Keratinocyte (primary cell): ENCODE results near the gene IST1. TPM values are rescaled to one million over a fixed set of nuclear protein-coding genes. Genes with fewer than 3 reads are reported as not detected.

Experiments used
- DNase-seq: peaks from one replicate; pipeline ENCODE4 v3.0.0-alpha.2; 2011; ENCODE audit warnings: low read depth, missing footprints, low spot score
- FAIRE-seq: peaks from 2 replicates; lab custom pipeline; 2011; peaks lifted over from hg19 to GRCh38; lab: Jason Lieb, UNC
- H2AFZ ChIP-seq: 2 replicates; pipeline ENCODE4 v1.6.0; 2012; ENCODE audit warnings: low read length, control low read depth, inconsistent platforms; ENCODE audit not compliant: control insufficient read depth
- H3K27ac ChIP-seq: 2 replicates; pipeline ENCODE4 v1.5.1; 2011; ENCODE audit warnings: low read length; ENCODE audit not compliant: control insufficient read depth, insufficient read depth
- H3K27me3 ChIP-seq: 3 replicates; pipeline ENCODE4 v1.6.0; 2011; ENCODE audit warnings: low read length; ENCODE audit not compliant: control insufficient read depth, insufficient read depth; ENCODE audit errors: extremely low read depth
- H3K36me3 ChIP-seq, 2 experiments: 2 replicates in 1 of 2; 3 replicates in 1 of 2; pipeline ENCODE4 v1.5.1; 2011; ENCODE audit warnings: low read length in 2 of 2, mild to moderate bottlenecking in 1 of 2; ENCODE audit not compliant: control insufficient read depth in 2 of 2, insufficient read depth in 2 of 2; ENCODE audit errors: extremely low read depth in 1 of 2
- H3K4me1 ChIP-seq: 3 replicates; pipeline ENCODE4 v1.5.1; 2011; ENCODE audit warnings: low read length; ENCODE audit not compliant: control insufficient read depth, insufficient read depth; ENCODE audit errors: extremely low read depth
- H3K4me2 ChIP-seq: 3 replicates; pipeline ENCODE4 v1.6.0; 2011; ENCODE audit warnings: low read depth, low read length; ENCODE audit not compliant: control insufficient read depth, insufficient read depth; ENCODE audit errors: extremely low read depth
- H3K4me3 ChIP-seq, 3 experiments: fragments of 200-600 bp in 1 of 3; sonication (generic) in 1 of 3; 2 replicates in 2 of 3; 3 replicates in 1 of 3; pipeline ENCODE4 v1.5.1; 2011 to 2016; ENCODE audit warnings: low read length in 3 of 3, mild to moderate bottlenecking in 3 of 3, control low read depth in 2 of 3, inconsistent platforms in 1 of 3, low read depth in 1 of 3, mixed read lengths in 1 of 3, mixed run types in 1 of 3, moderate library complexity in 1 of 3; ENCODE audit not compliant: control insufficient read depth in 2 of 3, insufficient read depth in 2 of 3; ENCODE audit errors: extremely low read depth in 1 of 3
- H3K79me2 ChIP-seq: 2 replicates; pipeline ENCODE4 v1.6.0; 2012; ENCODE audit warnings: low read length; ENCODE audit not compliant: control insufficient read depth, insufficient read depth
- H3K9ac ChIP-seq: 3 replicates; pipeline ENCODE4 v1.6.0; 2011; ENCODE audit warnings: low read length; ENCODE audit not compliant: control insufficient read depth, insufficient read depth; ENCODE audit errors: extremely low read depth
- H3K9me1 ChIP-seq: 3 replicates; pipeline ENCODE4 v1.6.0; 2011; ENCODE audit warnings: low read length; ENCODE audit not compliant: control insufficient read depth, insufficient read depth; ENCODE audit errors: extremely low read depth
- H3K9me3 ChIP-seq: 2 replicates; pipeline ENCODE4 v1.5.1; 2012; ENCODE audit warnings: low read depth, low read length; ENCODE audit not compliant: control insufficient read depth
- H4K20me1 ChIP-seq: 3 replicates; pipeline ENCODE4 v1.6.0; 2011; ENCODE audit warnings: low read length; ENCODE audit not compliant: control insufficient read depth, insufficient read depth; ENCODE audit errors: extremely low read depth
- EZH2 ChIP-seq: IDR thresholded peaks from one replicate; pipeline ENCODE4 v1.6.1; 2012; ENCODE audit warnings: inconsistent platforms, mild to moderate bottlenecking, low read length, moderate library complexity
- dilution Hi-C: fragments of 300-500 bp; cut with MboI; formaldehyde crosslinking; loops from one replicate; pipeline ENCODE4 v1.7.0; 2020; ENCODE audit warnings: low sequenced_read_pairs; ENCODE audit not compliant: extremely low pct_ligation_motif_present
- polyA plus RNA-seq, 5 experiments: library from polyadenylated mRNA; depleted of rRNA in 3 of 5; stranded (reverse) in 3 of 5; stranded (forward) in 1 of 5; unstranded in 1 of 5; fragments of >200 nt; gene quantifications; 1 replicate in 1 of 5; 2 replicates in 3 of 5; 3 replicates in 1 of 5; pipeline versions ENCODE4 v1.2.1 to v1.2.3, GENCODE V29; 2011 to 2012; ENCODE audit warnings: missing spikeins in 2 of 5, low read depth in 1 of 5, low replicate concordance in 1 of 5
- TF ChIP-seq, protein P1 (sequence below), 3 experiments: IDR thresholded peaks in 1 of 3; conservative IDR thresholded peaks in 1 of 3; optimal IDR thresholded peaks in 1 of 3; 2 replicates in 2 of 3; 3 replicates in 1 of 3; pipeline versions ENCODE3 to v1.5.1; 2011; ENCODE audit warnings: low read length in 3 of 3, mild to moderate bottlenecking in 3 of 3, moderate library complexity in 2 of 3, control low read depth in 1 of 3, inconsistent platforms in 1 of 3; ENCODE audit not compliant: insufficient read depth in 2 of 3; ENCODE audit errors: extremely low read depth in 1 of 3

Gene IST1
- polyA plus RNA-seq, 1 donor (not counting 4 experiments of a cell fraction or from before 2014, with no cell fraction given) = 188 TPM

DNA sequence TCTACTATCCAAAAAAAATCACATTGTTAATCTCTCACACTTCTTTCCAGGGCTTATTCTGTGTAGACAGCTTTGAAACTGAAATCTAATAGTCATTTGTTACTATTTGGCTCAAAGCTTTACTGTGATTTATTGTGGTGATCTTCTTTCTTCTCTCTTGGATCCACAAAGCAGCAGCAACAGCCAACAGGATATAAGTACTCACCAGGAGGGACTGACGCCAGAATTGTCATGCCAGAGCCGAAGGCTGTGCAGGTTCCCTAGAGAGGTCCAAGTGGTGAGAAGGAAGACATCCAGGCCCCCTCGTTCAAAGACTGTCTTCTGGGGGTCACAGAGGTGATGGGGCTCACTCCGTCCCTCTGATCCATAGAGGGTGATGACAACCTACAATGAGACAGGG, 71.6 kb downstream of the IST1 start:
- Histone ChIP-seq H3K27ac (no peak overlapping the region), H3K9ac (no peak overlapping the region), H3K4me1 (no peaks in the 10 kb centered on the region), H2AFZ (no peak overlapping the region), H3K79me2 (no peaks in the 10 kb centered on the region), H3K9me3 (no peaks in the 10 kb centered on the region), H3K4me3 (no peak overlapping the region), H3K4me2 (no peak overlapping the region), H3K36me3 (no peaks in the 10 kb centered on the region), H4K20me1 (no peaks in the 10 kb centered on the region), H3K27me3 (no peaks in the 10 kb centered on the region), H3K9me1 (no peaks in the 10 kb centered on the region)
- no peak for DNase-seq
- dilution Hi-C loops = no loop called here
- TF ChIP-seq, protein P1, sequence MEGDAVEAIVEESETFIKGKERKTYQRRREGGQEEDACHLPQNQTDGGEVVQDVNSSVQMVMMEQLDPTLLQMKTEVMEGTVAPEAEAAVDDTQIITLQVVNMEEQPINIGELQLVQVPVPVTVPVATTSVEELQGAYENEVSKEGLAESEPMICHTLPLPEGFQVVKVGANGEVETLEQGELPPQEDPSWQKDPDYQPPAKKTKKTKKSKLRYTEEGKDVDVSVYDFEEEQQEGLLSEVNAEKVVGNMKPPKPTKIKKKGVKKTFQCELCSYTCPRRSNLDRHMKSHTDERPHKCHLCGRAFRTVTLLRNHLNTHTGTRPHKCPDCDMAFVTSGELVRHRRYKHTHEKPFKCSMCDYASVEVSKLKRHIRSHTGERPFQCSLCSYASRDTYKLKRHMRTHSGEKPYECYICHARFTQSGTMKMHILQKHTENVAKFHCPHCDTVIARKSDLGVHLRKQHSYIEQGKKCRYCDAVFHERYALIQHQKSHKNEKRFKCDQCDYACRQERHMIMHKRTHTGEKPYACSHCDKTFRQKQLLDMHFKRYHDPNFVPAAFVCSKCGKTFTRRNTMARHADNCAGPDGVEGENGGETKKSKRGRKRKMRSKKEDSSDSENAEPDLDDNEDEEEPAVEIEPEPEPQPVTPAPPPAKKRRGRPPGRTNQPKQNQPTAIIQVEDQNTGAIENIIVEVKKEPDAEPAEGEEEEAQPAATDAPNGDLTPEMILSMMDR (optimal IDR thresholded peaks at IDR 0.05 in 1 of 3, IDR thresholded peaks at IDR 0.05 in 1 of 3, conservative IDR thresholded peaks at IDR 0.05 in 1 of 3; ENCODE audit: extremely low read depth in 1 of 3, insufficient read depth in 2 of 3, low read length in 3 of 3) = no peak
- no peak for TF ChIP-seq EZH2
- no peak for FAIRE-seq

DNA sequence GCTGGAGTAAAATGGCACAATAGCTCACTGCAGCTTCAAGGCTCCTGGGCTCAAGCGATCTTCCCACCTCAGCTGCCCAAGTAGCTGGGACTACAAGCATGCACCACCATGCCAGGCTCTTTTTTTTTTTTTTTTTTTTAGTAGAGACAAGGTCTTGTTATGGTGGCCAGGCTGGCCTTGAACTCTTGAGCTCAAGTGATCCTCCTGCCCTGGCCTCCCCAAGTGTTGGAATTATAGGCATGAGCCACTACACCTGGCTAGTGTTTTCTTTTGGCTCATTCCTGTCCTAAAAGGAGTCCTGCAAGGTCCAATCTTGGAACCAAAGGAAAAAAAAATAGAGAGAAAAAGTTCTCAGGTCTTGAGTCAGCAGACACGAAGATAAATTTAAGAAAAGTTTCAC, 74.0 kb downstream of the IST1 start:
- Histone ChIP-seq H3K9me3 (no peaks in the 10 kb centered on the region), H3K27ac (no peak overlapping the region), H3K36me3 (no peaks in the 10 kb centered on the region), H3K4me2 (no peak overlapping the region), H4K20me1 (no peaks in the 10 kb centered on the region), H3K79me2 (no peaks in the 10 kb centered on the region), H3K4me1 (no peaks in the 10 kb centered on the region), H3K9ac (no peak overlapping the region), H3K9me1 (no peaks in the 10 kb centered on the region), H3K27me3 (no peaks in the 10 kb centered on the region), H2AFZ (no peak overlapping the region), H3K4me3 (no peak overlapping the region)
- dilution Hi-C loops = no loop called here
- FAIRE-seq (no peak), DNase-seq (no peak)
- TF ChIP-seq EZH2 = no peak
- TF ChIP-seq, protein P1 (optimal IDR thresholded peaks at IDR 0.05 in 1 of 3, IDR thresholded peaks at IDR 0.05 in 1 of 3, conservative IDR thresholded peaks at IDR 0.05 in 1 of 3; ENCODE audit: extremely low read depth in 1 of 3, insufficient read depth in 2 of 3, low read length in 3 of 3) = no peak
